HG03135 (cell line): ENCODE results near the gene OR7C1.
"Not testable (repeated sequence)": the region's sequence is repeated elsewhere in the genome, so short reads cannot be mapped to it uniquely, and the experiment has no call there.

Experiments used
- ATAC-seq: cut with Tn5 transposase; IDR thresholded peaks from one replicate; pipeline ENCODE4 v1.9.1; 2021; ENCODE audit warnings: mild to moderate bottlenecking, moderate library complexity; ENCODE audit not compliant: unreplicated experiment

Gene OR7C1

GRCh38 chr19:14835011-14835410 lies at the start of gene OR7C1, which contains the start of gene OR7A5:
Gene OR7C1, minus strand, starts transcription at chr19:14835185. Its CDS starts 35,049 bp downstream, at chr19:14800136.
Gene OR7A5, minus strand, starts transcription at chr19:14835185. Its CDS starts 6,944 bp downstream, at chr19:14828241.
- no peak for ATAC-seq

GRCh38 chr19:14871619-14872230 lies 36.7 kb upstream of the OR7C1 start:
- no peak for ATAC-seq

GRCh38 chr19:14868497-14868896 lies 33.5 kb upstream of the OR7C1 start:
- ATAC-seq, result no peak

GRCh38 chr19:14848822-14849221 lies 13.8 kb upstream of the OR7C1 start, which contains the start of gene OR7A10:
Gene OR7A10, minus strand, starts transcription at chr19:14848922. Its CDS starts 7,045 bp downstream, at chr19:14841877.
- ATAC-seq, result no peak

GRCh38 chr19:14843578-14843977 lies 8.6 kb upstream of the OR7C1 start:
- ATAC-seq, result no peak

GRCh38 chr19:14843169-14843568 lies 8.2 kb upstream of the OR7C1 start:
- no peak for ATAC-seq

GRCh38 chr19:14840206-14840605 lies 5.2 kb upstream of the OR7C1 start:
- no peak for ATAC-seq

GRCh38 chr19:14837391-14837790 lies 2.4 kb upstream of the OR7C1 start:
- ATAC-seq, result no peak

- no peak for ATAC-seq
Observed at GRCh38 chr19:14830702-14831101, 4.3 kb downstream of the OR7C1 start.

GRCh38 chr19:14826006-14826405 lies 9.0 kb downstream of the OR7C1 start:
- ATAC-seq, result no peak

GRCh38 chr19:14821937-14822336 lies 13.0 kb downstream of the OR7C1 start:
- no peak for ATAC-seq

- ATAC-seq, result no peak
Observed at GRCh38 chr19:14818588-14818987, 16.4 kb downstream of the OR7C1 start.

- ATAC-seq, result no peak
Observed at GRCh38 chr19:14817052-14817451, 17.9 kb downstream of the OR7C1 start.

GRCh38 chr19:14814982-14815652 lies 19.9 kb downstream of the OR7C1 start:
- ATAC-seq, result no peak

GRCh38 chr19:14809272-14810057 lies 25.5 kb downstream of the OR7C1 start:
- no peak for ATAC-seq

- no peak for ATAC-seq
Observed at GRCh38 chr19:14804765-14805164, 30.2 kb downstream of the OR7C1 start.

- ATAC-seq, result no peak
Observed at GRCh38 chr19:14798760-14799159, 36.2 kb downstream of the OR7C1 start.

GRCh38 chr19:14796021-14796420 lies 39.0 kb downstream of the OR7C1 start:
- no peak for ATAC-seq

GRCh38 chr19:14795078-14795721 lies 39.8 kb downstream of the OR7C1 start:
- no peak for ATAC-seq

GRCh38 chr19:14792250-14792649 lies 42.7 kb downstream of the OR7C1 start:
- not testable (repeated sequence) for ATAC-seq

GRCh38 chr19:14786421-14786851 lies 48.5 kb downstream of the OR7C1 start:
- ATAC-seq, result no peak
